EL (cell line): ENCODE results near the gene N4BP2L2.

Source experiments
- DNase-seq: peaks from one replicate; pipeline ENCODE4 v3.0.0-alpha.2; 2016

The N4BP2L2 gene

GRCh38 chr13:32419862-32420261 lies 118.7 kb downstream of the N4BP2L2 start:
- DNase-seq = no peak

- DNase-seq = no peak
Observed at GRCh38 chr13:32417995-32418394, 120.6 kb downstream of the N4BP2L2 start.

GRCh38 chr13:32415019-32415418 lies 123.6 kb downstream of the N4BP2L2 start:
- DNase-seq = no peak

- no peak for DNase-seq
Observed at GRCh38 chr13:32414580-32414979, 124.0 kb downstream of the N4BP2L2 start.

GRCh38 chr13:32413284-32413683 lies 125.3 kb downstream of the N4BP2L2 start:
- DNase-seq = no peak

- peak; percentile 45 for DNase-seq
Observed at GRCh38 chr13:32409561-32410421, 128.8 kb downstream of the N4BP2L2 start.

GRCh38 chr13:32409001-32409313 lies 129.6 kb downstream of the N4BP2L2 start:
- DNase-seq = no peak

GRCh38 chr13:32408296-32409000 lies 130.1 kb downstream of the N4BP2L2 start:
- no peak for DNase-seq

- no peak for DNase-seq
Observed at GRCh38 chr13:32407854-32408253, 130.7 kb downstream of the N4BP2L2 start.

GRCh38 chr13:32403108-32403507 lies 135.5 kb downstream of the N4BP2L2 start:
- DNase-seq = no peak

GRCh38 chr13:32391101-32391619 lies 147.4 kb downstream of the N4BP2L2 start:
- no peak for DNase-seq

GRCh38 chr13:32390484-32390883 lies 148.1 kb downstream of the N4BP2L2 start:
- DNase-seq = no peak

GRCh38 chr13:32390048-32390447 lies 148.5 kb downstream of the N4BP2L2 start:
- DNase-seq = no peak

- DNase-seq = no peak
Observed at GRCh38 chr13:32385410-32385809, 153.2 kb downstream of the N4BP2L2 start.

GRCh38 chr13:32384702-32385101 lies 153.9 kb downstream of the N4BP2L2 start:
- DNase-seq = no peak

GRCh38 chr13:32383836-32384618 lies 154.6 kb downstream of the N4BP2L2 start:
- no peak for DNase-seq
